GM21360 (cell line): ENCODE data around the gene DLK1.

ENCODE experiments used
- ATAC-seq: cut with Tn5 transposase; IDR thresholded peaks from one replicate; pipeline ENCODE4 v1.9.1; 2021; ENCODE audit warnings: mild to moderate bottlenecking, moderate library complexity; ENCODE audit not compliant: unreplicated experiment

Gene DLK1

GRCh38 chr14:100726550-100727085 lies at the start of gene DLK1:
DLK1 (plus strand) TSS chr14:100726892; CDS start chr14:100727069, 177 bp downstream.
- no peak for ATAC-seq

- no peak for ATAC-seq
These were observed 49.5 kb upstream of the DLK1 start for GRCh38 chr14:100677152-100677551.

- ATAC-seq, result no peak
These were observed 48.9 kb upstream of the DLK1 start for GRCh38 chr14:100677554-100678468.

- ATAC-seq, result no peak
These were observed 48.2 kb upstream of the DLK1 start for GRCh38 chr14:100678469-100678828.

GRCh38 chr14:100679153-100679552 lies 47.5 kb upstream of the DLK1 start:
- ATAC-seq, result no peak

- ATAC-seq, result no peak
These were observed 46.8 kb upstream of the DLK1 start for GRCh38 chr14:100679707-100680438.

- ATAC-seq, result no peak
These were observed 46.1 kb upstream of the DLK1 start for GRCh38 chr14:100680439-100681051.

GRCh38 chr14:100681111-100681510 lies 45.6 kb upstream of the DLK1 start:
- ATAC-seq, result no peak

GRCh38 chr14:100682749-100683148 lies 43.9 kb upstream of the DLK1 start:
- no peak for ATAC-seq

GRCh38 chr14:100683578-100683977 lies 43.1 kb upstream of the DLK1 start:
- no peak for ATAC-seq

GRCh38 chr14:100684154-100684553 lies 42.5 kb upstream of the DLK1 start:
- no peak for ATAC-seq

- no peak for ATAC-seq
These were observed 41.7 kb upstream of the DLK1 start for GRCh38 chr14:100684961-100685360.

GRCh38 chr14:100686858-100687257 lies 39.8 kb upstream of the DLK1 start:
- no peak for ATAC-seq

- ATAC-seq, result no peak
These were observed 39.3 kb upstream of the DLK1 start for GRCh38 chr14:100687386-100687785.

- ATAC-seq, result no peak
These were observed 38.6 kb upstream of the DLK1 start for GRCh38 chr14:100688051-100688450.

GRCh38 chr14:100688598-100689461 lies 37.9 kb upstream of the DLK1 start:
- no peak for ATAC-seq

- ATAC-seq, result no peak
These were observed 36.0 kb upstream of the DLK1 start for GRCh38 chr14:100690672-100691071.

GRCh38 chr14:100691395-100692056 lies 35.2 kb upstream of the DLK1 start:
- no peak for ATAC-seq

- ATAC-seq, result no peak
These were observed 34.4 kb upstream of the DLK1 start for GRCh38 chr14:100692256-100692655.
